RWPE2 (cell line): Measurements from ENCODE around the gene ULK2.

Experiments used
- ATAC-seq: fragments of 200-7000 bp; cut with Tn5 transposase; 3 replicates; pipeline ENCODE4 v1.9.1; 2021; ENCODE audit warnings: low read depth
- DNase-seq: peaks from one replicate; pipeline ENCODE4 v3.0.0-alpha.2; 2020; ENCODE audit warnings: low spot score
- H3K27ac ChIP-seq: fragments of 450-650 bp; 2 replicates; pipeline ENCODE4 v1.5.1; 2017; ENCODE audit warnings: mild to moderate bottlenecking; ENCODE audit not compliant: poor library complexity, severe bottlenecking
- H3K27me3 ChIP-seq: fragments of 250-450 bp; sonication (Bioruptor Pico); 2 replicates; pipeline ENCODE4 v1.5.1; 2021; ENCODE audit warnings: mild to moderate bottlenecking, moderate library complexity; ENCODE audit not compliant: insufficient read depth, poor library complexity, severe bottlenecking
- H3K36me3 ChIP-seq: fragments of 250-450 bp; sonication (Bioruptor Pico); 2 replicates; pipeline ENCODE4 v1.5.1; 2020; ENCODE audit warnings: low read depth, mild to moderate bottlenecking, moderate library complexity
- H3K4me1 ChIP-seq: fragments of 250-450 bp; sonication (Bioruptor Pico); 2 replicates; pipeline ENCODE4 v1.5.1; 2021; ENCODE audit warnings: mild to moderate bottlenecking, moderate library complexity; ENCODE audit not compliant: insufficient read depth, poor library complexity, severe bottlenecking
- H3K4me3 ChIP-seq: fragments of 250-450 bp; sonication (Bioruptor Pico); 2 replicates; pipeline ENCODE4 v1.5.1; 2021; ENCODE audit warnings: mild to moderate bottlenecking, moderate library complexity; ENCODE audit not compliant: severe bottlenecking
- H3K9me3 ChIP-seq: fragments of 250-450 bp; sonication (Bioruptor Pico); 2 replicates; pipeline ENCODE4 v1.5.1; 2021; ENCODE audit warnings: mild to moderate bottlenecking, moderate library complexity; ENCODE audit not compliant: severe bottlenecking
- TF ChIP-seq, protein P1 (sequence below): fragments of 450-650 bp; IDR thresholded peaks from one replicate; pipeline ENCODE4 v1.5.1; 2017; ENCODE audit warnings: mild to moderate bottlenecking, moderate library complexity; ENCODE audit not compliant: poor library complexity, severe bottlenecking

ULK2 gene

DNA sequence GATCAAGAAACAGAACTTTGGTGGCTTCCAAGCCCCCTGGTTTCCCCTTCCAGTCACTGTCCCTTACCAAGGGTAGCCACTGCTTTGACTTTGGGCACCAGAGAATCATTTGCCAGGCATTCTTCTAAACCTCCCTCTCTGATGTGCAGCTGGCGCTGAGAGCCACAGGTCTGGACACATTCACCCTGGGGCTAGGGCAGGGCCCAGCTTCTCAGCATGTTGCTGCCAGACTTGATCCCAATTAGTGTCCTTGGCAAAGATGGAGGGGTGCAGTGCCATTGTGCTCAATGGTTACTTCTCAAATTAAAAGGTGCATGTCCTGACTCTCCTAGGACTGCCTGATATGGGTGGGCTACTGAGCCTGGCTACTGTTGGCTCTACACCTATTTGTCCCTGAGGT, 143.8 kb downstream of the ULK2 start:
- peaks cover 57% of the 10 kb centered on the region for H3K4me1 ChIP-seq
- H3K27ac ChIP-seq: peak overlapping the region; percentile 57
- H3K27me3 ChIP-seq: no peaks in the 10 kb centered on the region
- H3K36me3 ChIP-seq: no peaks in the 10 kb centered on the region
- DNase-seq: peak; percentile 90
- TF ChIP-seq, protein P1, sequence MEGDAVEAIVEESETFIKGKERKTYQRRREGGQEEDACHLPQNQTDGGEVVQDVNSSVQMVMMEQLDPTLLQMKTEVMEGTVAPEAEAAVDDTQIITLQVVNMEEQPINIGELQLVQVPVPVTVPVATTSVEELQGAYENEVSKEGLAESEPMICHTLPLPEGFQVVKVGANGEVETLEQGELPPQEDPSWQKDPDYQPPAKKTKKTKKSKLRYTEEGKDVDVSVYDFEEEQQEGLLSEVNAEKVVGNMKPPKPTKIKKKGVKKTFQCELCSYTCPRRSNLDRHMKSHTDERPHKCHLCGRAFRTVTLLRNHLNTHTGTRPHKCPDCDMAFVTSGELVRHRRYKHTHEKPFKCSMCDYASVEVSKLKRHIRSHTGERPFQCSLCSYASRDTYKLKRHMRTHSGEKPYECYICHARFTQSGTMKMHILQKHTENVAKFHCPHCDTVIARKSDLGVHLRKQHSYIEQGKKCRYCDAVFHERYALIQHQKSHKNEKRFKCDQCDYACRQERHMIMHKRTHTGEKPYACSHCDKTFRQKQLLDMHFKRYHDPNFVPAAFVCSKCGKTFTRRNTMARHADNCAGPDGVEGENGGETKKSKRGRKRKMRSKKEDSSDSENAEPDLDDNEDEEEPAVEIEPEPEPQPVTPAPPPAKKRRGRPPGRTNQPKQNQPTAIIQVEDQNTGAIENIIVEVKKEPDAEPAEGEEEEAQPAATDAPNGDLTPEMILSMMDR: no peak
- H3K4me3 ChIP-seq: no peak overlapping the region
- ATAC-seq: peak; percentile 47
- H3K9me3 ChIP-seq: no peaks in the 10 kb centered on the region
